Fibroblast of peridontal ligament (primary cell): ENCODE measurements around the gene TGFB1.

ENCODE experiments used
- DNase-seq: peaks from one replicate; pipeline ENCODE4 v3.0.0-alpha.2; 2010; ENCODE audit errors: extremely low read depth

Gene TGFB1

DNA sequence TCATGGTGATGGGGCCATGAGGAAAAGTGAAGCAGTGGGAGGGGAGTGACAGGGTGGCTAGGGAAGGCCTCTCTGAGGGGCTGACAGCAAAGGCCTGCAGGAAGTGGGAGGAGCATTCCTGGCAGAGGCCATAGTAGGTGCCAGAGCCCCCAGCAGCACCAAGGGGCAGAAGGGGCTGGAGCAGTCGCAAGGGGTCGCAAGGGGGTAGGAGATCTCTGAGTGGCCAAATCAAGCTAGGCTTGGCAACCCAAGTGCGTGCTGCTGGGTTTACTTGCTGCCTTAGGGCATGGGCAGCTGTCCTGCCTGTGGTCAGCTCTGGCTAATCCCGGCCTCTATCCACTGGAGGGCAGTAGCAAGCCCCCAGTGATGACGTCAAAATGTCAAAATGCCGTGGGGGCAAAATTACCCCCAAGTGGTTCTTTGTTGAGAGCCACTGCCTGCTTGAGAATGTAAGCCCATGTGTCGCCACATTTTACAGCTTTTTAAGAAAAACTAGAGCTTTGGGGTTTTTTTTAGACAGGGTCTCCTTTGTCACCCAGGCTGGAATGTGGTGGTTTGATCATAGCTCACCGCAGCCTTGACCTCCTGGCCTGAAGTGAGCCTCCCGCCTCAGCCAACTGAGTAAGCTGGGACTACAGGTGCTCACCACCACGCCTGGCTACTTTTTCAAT is 32.0 kb downstream of the TGFB1 start:
- peak; percentile 79 for DNase-seq

DNA sequence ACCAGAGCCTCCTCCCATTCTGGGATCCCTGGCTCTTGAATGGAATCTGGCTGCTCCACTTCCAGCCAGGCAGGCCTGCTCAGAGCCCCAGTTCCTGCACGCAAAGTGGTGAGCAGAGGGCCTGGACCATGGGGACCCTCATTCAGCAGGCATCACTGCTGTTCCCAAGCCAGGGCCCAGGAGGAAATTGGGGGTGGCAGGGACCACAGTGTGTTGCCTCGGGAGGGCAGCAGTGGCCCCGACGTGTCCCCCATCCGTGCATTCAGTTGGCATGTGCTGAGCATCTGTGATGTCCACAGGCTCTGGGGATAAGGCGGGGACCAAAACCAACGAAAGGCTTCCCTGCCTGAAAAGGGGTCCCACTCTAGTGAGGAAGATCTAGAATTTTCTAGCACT is 32.5 kb downstream of the TGFB1 start:
- DNase-seq, result no peak

DNA sequence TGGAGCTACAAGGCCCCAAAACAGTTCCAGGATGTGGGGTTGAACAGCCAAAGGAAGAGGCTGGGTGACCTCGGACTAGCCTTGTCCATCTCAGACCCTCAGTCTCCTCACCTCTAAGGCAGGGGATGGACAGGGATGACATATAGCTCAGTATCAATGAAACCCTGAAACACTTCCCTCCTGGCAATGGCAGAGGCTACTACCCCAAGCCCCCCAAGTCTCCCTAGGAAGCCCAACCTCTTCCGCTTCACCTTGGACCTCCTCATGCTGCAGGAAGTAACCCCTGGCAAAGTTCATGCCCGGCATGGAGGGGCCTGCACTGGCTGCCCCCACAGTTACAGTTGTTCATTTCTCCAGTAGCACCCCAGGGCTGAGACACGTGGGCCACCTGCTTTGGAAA is 33.2 kb downstream of the TGFB1 start:
- no peak for DNase-seq

DNA sequence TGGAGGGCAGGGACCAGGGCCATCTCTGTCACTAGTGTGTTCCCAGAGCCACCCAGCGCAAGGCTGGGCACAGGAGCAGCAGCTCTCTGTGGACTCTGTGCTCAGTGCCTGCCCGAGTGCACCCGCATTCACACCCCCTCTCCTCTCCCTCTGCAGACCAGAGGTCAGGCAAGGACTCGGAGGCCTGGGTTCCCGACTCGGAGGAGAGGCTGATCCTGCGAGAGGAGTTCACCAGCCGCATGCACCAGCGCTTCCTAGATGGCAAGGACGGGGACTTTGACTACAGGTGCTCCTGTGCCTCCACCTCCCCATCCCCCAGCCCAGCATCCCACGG is 33.6 kb downstream of the TGFB1 start:
- no peak for DNase-seq

DNA sequence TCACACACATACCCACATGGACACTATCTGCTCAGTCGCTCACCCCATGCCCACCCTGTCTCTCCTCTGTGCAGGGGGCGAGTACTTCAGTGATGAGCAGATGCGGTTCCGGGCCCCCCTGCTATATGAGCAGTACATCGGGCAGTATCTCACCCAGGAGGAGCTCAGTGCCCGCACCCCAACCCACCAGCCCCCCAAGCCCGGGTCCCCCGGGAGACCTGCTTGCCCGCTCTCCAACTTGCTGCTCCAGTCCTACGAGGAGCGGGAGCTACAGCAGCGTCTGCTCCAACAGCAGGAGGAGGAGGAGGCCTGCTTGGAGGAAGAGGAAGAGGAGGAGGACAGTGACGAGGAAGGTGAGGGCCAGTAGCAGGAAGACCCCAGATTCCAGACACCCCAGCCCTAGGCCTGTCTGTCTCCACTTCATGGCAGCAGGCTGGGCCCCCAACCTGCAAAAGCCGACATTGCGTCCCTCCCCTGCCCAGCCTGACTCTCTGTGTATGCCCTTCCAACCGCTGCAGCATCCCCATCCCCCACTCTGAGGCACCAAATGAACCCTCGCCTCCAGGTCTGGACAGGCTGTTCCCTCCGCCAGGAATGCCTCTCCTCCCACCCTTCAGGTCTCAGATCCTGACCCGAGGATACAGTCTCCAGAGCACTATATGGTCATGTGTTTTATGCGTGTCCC is 34.1 kb downstream of the TGFB1 start:
- no peak for DNase-seq

DNA sequence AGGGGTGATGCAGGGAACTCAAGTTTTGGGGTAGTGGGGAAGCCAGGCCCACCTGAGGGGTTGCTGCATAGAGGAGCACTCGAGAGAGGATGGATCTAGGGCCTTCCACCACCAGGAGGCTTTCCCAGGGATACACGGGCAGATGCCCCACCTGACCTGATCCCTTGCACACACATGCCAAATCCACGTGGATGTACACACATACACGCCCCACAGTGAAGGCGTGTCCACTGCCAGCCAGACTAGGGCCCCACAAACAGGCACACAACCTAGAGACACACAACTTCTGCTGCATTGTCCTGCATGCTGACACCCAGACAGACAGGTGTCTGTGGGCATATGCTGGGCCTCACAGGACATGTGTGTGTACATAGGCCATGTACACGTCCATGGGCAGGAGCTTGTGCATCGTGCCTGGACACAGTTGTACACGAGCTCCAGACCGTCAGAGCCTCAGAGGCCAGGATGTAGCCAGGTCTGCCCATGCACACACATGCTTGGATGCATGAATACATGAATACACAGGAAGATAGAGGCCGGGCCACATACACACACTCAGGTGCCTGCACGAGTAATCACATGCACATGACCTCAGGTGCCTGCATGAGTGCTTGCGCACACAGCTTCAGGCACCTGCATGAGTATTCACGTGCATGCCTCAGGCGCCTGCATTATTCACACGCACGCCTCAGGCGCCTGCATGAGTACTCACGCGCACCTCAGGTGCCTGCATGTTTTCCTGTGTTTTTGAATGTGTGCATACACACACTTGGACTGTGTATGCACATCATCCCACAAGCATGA is 34.8 kb downstream of the TGFB1 start:
- no peak for DNase-seq

DNA sequence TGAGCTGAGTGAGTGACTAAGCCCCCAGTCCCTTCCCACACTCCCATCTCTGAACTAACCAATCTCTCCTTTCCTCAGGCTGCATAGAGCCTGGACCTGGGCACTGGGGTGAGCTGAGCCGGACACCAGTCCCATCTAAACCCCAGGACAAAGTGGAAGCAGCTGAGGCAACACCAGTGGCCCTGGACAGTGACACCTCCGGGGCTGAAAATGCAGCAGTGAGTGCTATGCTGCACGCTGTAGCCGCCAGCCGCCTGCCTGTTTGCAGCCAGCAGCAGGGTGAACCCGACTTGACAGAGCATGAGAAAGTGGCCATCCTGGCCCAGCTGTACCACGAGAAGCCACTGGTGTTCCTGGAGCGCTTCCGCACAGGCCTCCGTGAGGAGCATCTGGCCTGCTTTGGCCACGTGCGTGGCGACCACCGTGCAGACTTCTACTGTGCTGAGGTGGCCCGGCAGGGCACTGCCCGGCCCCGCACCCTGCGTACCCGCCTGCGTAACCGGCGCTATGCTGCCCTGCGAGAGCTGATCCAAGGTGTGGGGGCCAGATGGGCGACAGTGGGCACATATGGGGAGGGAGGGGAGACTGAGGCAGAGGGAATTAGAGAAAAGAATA is 37.3 kb downstream of the TGFB1 start:
- DNase-seq, result no peak

DNA sequence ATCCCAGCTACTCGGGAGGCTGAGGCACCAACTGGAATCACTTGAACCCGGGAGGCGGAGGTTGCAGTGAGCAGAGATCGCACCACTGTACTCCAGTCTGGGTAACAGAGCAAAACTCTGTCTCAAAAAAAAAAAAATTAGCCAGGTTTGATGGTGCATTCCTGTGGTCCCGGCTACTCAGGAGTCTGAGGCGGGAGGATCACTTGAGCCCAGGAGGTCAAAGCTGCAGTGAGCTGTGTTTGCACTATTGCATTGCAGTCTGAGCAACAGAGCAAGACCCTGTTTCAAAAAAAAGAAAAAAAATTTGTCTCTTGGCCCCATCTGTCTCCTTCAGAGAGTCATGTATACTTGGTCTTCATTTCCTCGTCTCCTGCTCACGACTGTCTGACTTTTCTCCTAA is 42.1 kb downstream of the TGFB1 start:
- DNase-seq, result no peak

DNA sequence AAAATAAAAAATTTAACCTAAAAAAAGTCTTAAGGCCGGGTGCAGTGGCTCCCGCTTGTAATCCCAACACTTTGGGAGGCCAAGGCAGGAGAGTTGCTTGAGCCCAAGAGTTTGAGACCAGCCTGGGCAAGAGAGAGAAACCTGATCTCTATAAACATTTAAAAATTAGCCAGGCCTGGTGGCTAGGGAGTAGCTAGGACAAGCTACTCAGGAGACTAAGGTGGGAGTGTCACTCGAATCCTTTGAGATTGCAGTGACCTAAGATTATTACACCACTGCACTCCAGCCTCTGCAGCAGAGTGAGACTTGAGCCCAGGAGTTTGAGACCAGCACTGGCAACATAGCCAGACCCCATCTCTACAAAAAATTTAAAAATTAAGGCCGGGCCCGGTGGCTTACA is 42.6 kb downstream of the TGFB1 start:
- peak; percentile 17 for DNase-seq

DNA sequence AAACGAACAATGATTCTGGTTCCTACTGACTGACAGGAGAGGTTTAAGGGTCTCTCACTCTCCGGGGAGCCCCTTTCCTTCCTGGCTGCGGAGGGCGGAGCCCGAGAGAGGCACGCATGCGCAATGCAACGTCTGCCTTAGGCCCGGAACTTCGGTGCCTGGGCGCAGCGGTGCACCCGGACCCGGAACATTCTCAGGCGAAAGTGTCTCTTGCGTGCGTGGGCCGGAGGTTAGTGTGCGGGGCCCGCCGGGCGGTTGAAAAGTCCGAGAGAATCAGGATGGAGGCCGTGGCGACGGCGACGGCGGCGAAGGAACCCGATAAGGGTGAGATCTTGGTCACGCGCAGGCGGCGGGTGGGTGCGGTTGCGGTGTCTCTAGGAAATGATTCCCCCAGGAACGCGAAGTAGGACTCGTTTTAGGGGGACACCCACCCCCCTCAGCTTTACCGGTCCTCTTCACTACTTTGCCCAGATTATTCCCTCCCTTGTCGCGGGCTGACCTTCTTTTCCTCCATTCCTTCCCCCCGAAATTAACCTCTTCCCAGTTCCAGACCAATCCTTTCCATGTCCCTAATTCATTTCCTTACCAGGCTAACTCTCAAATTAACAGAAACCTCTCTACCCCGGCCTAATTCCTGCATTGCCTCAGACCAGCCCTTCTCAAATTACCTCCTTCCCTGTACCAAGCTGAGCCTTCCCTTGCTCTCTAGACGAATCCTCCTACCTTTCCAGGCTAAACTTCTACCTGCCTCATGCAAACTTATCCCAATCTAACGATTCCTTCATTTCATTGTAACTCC is 43.5 kb downstream of the TGFB1 start, which contains the start of gene CCDC97:
CCDC97 (plus strand) TSS at position 140 of the 799 bp plus-strand sequence; CDS start at position 279, 139 bp downstream.
- peak; percentile 90 for DNase-seq

DNA sequence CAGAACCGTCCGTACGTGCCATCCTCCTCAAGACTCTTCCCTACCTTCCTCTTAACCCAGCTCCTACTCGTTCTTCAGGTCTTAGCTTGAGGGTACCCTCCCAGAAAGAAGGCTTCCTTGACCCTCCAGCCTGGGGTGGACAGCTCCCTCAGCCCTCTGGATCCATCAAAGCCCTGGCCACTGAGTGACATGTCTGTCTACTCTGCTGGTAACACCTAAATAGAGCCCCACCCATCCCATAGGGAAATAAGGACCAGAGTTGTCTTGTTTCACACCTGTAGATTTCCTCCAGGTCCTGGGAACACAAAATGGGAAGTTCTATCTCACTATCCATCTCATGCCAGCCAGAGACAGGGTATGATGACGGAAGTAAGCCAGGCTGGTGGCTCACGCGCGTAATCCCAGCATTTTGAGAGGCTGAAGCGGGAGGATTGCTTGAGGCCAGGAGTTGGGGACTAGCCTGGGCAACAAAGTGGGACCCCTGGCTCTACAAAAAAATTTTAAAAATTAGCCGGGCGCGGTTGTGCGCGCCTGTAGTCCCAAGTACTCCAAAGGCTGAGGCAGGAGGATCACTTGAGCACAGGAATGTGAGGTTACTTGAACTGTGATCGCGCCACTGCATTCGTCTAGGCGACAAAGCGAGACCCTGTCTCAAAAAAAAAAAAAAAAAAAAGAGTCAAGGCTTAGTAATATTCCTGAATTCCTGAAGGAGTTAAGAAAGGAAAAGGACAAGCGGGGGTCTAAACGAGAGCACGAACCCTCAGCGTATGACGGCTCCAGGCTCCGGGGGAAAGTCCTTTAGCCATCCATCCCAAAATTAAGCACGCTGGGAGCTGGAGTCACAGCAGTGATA is 44.3 kb downstream of the TGFB1 start:
- DNase-seq, result peak; percentile 47

DNA sequence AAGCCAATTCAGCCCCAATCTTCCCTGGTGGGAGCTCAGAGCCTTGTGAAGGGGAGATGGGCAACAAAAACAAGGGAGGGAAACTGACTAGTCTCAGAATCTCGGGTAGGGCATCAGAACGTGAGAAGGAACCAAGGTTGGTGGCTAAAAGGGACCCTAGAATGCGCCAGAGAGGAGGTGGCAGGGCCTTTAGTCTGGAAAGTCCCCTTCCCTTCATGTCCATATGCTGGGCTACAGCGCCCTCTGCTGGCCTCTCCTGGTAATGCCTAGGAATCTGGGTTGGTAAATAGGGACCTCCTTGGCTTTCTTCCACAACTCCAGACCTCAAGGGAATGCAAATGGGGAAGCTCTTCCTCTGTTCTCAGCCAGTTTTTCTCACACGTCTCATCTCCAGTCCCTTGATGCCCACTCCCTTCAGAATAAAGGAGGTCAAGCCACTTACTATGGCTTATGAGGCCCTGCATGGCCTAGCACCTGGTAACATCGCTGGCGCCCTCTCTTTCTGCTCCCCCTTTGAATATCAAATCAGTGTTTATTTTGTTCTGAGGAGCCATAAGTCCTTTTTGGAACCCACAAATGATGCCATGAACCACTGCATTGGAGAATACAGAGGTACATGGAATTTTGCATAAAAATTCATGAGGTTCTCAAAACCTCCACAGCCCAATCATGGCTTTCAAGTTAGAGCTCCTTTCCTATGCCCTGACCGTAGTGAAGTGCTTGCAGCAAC is 45.1 kb downstream of the TGFB1 start:
- DNase-seq, result peak; percentile 92

DNA sequence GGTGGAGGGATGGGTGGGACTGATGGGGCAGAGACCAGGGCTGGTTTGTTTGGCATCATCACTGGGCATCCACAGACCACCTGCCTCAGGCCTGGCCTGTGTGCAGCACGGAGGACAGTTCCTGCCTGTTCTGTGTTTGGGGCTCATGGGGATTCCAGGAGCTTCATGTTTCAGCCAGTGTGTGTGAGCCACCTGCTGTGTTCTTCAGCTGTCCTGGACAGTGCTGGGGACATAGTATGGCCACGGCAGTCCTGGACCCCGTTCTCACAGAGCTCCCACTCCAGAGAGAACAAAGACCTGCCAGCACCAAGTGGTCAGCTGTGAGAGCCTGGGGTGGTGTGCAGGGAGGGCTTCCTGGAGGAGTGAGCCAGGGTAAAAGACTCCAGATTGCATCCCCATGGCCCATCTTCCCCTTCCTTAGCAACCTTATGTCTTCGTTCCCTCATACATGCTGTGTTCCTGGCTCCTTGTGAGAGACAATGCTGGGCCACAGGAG is 45.7 kb downstream of the TGFB1 start:
- DNase-seq, result no peak

DNA sequence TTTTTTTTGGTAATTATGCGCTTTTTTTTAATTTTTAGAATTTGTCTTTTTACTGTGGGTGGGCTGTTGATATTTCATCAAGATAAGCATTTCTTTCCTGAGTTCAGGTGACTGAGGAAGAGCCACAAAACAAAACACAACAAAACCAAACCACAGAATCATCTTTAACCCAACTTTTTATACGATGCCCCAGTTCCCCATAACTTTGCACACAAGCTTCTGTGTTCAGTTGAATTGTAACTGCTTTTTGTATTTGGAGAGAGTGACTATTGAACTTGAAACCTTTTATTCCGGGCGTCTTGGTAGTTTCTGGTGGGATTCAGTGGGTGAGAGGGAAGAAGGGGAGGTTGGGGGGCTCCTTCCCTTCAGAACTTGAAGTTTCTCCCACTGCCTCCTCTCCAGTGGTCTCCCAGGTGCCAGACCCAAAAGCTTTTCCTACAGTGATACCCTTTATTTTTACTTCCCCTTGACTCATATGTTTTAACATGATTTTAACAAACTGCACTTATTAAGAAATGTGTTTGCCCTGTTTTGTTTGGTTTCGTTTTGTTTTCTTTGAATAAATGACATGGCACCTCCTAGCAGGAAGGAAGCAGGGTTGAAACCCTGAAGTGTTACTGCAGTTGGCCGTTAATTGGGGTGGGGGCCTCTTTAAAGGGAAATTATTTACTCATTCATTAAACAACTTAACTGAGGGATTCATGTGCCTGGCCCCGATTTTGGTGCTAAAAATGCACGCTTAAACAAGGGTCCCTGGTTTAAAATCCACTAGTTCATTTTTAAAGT is 46.4 kb downstream of the TGFB1 start:
- DNase-seq, result no peak

DNA sequence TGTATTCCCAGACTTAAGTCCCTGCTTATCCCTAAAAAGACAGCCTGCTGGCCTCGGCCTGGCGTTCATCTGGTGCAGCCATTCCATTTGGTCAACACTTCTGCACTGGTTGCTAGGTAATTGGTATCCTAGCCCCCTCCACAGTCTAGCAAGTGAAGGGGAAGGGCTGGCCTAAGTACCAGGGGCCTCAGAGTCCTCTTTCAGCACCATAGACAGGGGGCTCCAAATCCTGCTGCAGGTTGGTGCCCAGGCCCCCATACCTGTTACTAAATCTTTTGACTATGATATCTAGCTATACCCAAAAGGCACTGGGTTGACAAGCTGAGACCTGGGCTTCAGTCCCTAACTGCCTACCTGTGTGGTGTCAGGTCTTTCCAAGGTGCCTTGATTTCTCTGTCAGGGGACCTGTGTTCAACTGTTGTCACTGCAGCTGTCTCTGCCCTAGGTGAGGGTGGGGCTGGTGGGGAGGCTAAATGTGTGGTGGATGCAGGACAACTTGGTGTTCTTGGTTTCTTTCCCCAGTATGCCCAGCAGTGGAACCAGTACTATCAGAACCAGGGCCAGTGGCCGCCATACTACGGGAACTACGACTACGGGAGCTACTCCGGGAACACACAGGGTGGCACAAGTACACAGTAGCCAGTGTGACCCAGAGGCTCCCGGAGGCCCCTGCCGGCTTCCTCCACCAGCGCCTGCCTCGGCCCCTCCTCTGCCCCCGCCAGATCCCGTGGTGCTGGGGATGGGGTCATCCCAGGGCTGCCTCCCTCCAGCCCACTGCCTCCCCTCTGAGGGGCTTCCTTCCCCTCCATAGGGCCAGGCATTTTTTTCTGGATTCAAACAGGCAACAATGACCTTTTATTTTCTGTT is 47.6 kb downstream of the TGFB1 start:
- DNase-seq, result no peak

DNA sequence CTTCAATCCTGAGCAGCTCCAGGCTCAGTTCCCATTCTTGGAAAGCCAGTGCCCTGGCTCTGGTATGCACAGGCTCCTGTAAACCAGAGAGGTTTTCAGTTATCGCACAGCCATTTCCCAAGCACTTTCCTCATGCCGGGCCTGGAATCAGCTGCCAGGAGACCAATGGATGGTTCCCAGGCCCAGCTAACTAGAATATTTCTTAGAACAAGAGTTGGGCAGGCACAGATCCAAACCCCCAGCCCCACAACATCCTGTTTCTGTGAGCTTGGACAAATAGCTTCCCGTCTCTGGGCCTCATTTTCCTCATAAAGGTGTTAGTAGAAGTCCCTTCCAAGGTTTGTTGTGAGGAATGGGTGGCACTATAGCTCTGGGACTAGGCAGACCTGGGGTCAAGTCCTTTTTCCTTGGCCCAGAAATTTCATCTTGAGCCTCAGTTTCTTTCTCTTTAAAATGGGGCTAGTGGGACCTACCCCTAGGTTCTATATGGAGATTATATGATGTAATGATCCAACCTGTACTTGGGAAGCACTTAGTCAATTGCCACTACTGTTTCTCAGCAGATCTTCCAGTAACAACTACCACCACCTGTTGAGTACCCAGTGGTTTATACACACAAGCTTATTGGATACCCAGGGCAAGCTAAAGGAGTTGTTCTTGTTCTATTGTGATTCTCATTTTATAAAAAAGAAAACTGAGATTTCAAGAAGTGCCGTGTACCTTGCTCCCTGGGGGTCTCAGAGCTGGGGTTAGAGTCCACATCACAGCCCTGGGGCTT is 48.8 kb downstream of the TGFB1 start:
- DNase-seq, result no peak

DNA sequence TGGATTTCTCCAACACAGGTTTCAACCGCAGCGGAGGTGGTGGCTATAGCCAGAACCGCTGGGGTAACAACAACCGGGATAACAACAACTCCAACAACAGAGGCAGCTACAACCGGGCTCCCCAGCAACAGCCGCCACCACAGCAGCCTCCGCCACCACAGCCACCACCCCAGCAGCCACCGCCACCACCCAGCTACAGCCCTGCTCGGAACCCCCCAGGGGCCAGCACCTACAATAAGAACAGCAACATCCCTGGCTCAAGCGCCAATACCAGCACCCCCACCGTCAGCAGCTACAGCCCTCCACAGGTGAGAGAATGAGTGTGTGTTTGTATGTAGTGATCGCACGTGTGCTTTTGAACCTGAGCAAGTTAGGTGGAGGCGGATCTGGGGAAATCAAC is 49.8 kb downstream of the TGFB1 start:
- DNase-seq, result no peak
